Measurements from ENCODE around the gene SARS2.
"Not testable (repeated sequence)": the region's sequence is repeated elsewhere in the genome, so short reads cannot be mapped to it uniquely, and the experiment has no call there.

SARS2 gene, protein sequence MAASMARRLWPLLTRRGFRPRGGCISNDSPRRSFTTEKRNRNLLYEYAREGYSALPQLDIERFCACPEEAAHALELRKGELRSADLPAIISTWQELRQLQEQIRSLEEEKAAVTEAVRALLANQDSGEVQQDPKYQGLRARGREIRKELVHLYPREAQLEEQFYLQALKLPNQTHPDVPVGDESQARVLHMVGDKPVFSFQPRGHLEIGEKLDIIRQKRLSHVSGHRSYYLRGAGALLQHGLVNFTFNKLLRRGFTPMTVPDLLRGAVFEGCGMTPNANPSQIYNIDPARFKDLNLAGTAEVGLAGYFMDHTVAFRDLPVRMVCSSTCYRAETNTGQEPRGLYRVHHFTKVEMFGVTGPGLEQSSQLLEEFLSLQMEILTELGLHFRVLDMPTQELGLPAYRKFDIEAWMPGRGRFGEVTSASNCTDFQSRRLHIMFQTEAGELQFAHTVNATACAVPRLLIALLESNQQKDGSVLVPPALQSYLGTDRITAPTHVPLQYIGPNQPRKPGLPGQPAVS

DNA sequence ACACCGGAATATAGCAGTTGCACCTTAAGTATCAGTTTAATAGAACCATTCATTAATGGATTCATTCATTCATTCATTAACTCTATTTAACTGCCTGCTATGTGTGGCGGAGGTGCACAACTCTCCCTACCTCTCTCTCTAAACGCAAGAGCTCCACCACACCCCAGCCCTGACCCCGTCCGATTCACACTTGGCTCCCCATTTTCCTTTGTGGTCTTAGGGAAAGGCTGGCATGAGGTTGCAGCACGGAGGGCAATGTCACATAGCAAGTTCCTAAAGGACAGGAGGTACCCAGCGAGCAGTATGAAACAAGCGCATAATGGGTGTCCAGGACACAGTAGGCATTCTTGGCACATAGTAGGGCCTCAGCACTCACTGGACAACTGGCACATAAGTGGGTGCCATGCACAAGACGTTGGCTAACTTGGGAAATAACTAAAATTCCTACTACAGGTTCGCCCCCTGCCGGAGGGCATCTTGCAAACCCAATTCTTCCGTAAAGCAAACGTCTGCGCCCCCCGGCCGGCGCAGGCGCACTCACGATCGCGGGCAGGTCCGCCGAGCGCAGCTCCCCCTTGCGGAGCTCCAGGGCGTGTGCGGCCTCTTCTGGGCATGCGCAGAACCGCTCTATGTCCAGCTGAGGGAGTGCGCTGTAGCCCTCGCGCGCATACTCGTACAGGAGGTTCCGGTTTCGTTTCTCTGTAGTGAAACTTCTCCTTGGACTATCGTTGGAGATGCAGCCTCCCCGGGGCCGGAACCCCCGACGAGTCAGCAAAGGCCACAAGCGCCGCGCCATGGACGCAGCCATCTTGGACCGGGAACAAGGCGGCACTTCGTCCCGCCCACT, at the start of gene SARS2:
TSS of gene SARS2 (minus strand) at position 835 of the 847 bp plus-strand sequence. CDS start at position 808, 27 bp downstream.
- Mint-ChIP-seq H3K4me1 (peaks cover 23% of the 10 kb centered on the region), H3K9me3 (peaks cover 2% of the 10 kb centered on the region), H3K36me3 (peaks cover 19% of the 10 kb centered on the region), H3K27ac (peak within 1 kb of the TSS; percentile 97), H3K4me3 (peak within 1 kb of the TSS; percentile 96), H3K27me3 (no peaks in the 10 kb centered on the region)
- peak; percentile 49 for ATAC-seq (ENCODE audit: low read depth)
- DNase-seq (ENCODE audit: low spot score in 2 of 2): peak; percentile 97 to 98

DNA sequence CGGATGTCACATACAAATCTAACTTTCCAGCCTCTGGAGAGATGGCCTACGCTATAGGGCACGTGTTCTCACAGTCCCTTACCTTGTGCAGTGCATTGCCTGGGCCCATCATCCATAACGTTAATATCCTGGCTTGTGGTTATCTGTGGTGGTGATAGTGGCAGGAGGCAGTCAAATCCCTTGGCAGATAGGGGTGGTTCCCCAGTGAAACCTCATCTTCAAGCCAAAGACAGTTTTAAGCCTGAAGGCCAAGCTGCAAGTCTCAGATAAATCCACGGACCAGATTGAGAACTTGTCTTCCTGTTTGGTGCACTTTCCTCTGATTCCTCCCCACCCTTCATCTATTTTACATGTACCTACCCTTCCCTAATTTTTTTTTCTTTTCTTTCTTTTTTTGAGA, 49.2 kb upstream of the SARS2 start:
- Mint-ChIP-seq H3K27ac (no peak overlapping the region), H3K27me3 (peaks cover 21% of the 10 kb centered on the region), H3K9me3 (no peaks in the 10 kb centered on the region), H3K4me3 (no peak overlapping the region), H3K4me1 (peaks cover 8% of the 10 kb centered on the region), H3K36me3 (peaks cover 4% of the 10 kb centered on the region)
- DNase-seq (ENCODE audit: low spot score in 2 of 2) (no peak), ATAC-seq (ENCODE audit: low read depth) (no peak)

- peaks cover 27% of the 10 kb centered on the region for H3K27me3 Mint-ChIP-seq
- H3K27ac Mint-ChIP-seq: no peak overlapping the region
- no peaks in the 10 kb centered on the region for H3K9me3 Mint-ChIP-seq
- peaks cover 4% of the 10 kb centered on the region for H3K36me3 Mint-ChIP-seq
- no peak overlapping the region for H3K4me3 Mint-ChIP-seq
- DNase-seq (ENCODE audit: low spot score in 2 of 2): no peak
- H3K4me1 Mint-ChIP-seq: peaks cover 8% of the 10 kb centered on the region
- no peak for ATAC-seq (ENCODE audit: low read depth)
Measured at GRCh38 chr19:38978326-38978689, 47.7 kb upstream of the SARS2 start.

DNA sequence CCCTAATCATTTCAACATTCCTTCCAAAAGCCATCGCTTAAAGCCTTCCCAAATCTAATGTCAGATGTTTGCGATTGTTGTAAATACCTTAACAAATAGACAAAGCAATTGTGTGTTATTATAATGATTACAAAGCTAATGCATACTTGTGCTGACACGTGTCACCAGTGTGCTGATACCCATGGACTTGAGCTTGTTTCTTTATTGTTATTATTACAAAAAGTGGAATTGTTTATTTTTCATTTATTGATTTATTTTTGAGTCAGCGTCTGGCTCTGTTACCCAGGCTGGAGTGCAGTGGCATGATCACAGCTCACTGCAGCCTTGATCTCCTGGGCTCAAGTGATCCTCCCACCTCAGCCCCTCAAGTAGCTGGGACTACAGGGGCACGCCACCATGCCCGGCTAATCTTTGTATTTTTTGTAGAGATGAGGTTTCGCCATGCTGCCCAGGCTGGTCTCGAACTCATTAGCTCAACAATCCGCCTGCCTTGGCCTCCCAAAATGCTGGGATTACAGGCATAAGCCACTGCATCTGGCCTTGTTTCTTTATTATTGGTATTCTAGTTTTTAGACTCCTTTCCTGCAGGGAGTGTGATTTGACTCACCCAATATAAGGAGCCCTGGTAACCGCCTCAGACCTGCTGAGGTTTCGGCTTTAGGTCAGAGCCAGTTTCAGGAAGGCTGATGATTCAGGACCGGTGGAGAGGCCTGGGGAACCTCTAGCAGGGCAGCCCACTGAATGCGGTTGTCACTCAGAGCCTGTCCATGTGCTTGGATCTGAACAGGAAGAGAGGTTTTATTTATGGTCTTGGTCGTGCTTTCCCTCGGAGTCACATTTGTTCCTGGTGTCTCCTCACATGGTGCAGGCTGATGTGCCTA, 47.1 kb upstream of the SARS2 start:
- Mint-ChIP-seq H3K27ac (no peak overlapping the region), H3K36me3 (peaks cover 4% of the 10 kb centered on the region), H3K4me1 (peaks cover 8% of the 10 kb centered on the region), H3K9me3 (no peaks in the 10 kb centered on the region), H3K27me3 (peaks cover 27% of the 10 kb centered on the region), H3K4me3 (no peak overlapping the region)
- DNase-seq (ENCODE audit: low spot score in 2 of 2) (no peak), ATAC-seq (ENCODE audit: low read depth) (no peak)

DNA sequence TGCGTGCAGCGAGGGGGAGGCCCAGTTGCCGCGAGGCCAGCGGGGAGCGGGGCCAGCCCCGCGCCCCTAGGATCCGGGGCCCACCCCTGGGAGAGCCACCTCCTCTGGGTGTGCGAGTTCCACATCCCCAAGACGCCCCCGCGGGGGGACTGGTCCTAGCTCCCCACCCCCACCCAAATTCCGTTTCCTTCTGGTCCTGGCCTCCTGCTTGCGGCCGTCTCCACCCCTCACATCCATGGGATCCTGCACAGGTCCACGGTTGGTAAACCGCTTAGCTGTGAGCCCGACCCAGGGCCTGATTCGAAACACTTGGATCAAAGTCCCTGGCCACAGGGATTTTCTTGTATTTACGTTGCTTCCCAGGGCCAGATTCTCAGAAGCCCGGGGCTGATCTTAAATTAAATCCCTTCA, 45.3 kb upstream of the SARS2 start:
- Mint-ChIP-seq H3K9me3 (no peaks in the 10 kb centered on the region), H3K27me3 (peaks cover 27% of the 10 kb centered on the region), H3K4me1 (peaks cover 8% of the 10 kb centered on the region), H3K4me3 (peak overlapping the region; percentile 63), H3K36me3 (peaks cover 4% of the 10 kb centered on the region), H3K27ac (no peak overlapping the region)
- ATAC-seq (ENCODE audit: low read depth) (no peak), DNase-seq (ENCODE audit: low spot score in 2 of 2) (no peak)

DNA sequence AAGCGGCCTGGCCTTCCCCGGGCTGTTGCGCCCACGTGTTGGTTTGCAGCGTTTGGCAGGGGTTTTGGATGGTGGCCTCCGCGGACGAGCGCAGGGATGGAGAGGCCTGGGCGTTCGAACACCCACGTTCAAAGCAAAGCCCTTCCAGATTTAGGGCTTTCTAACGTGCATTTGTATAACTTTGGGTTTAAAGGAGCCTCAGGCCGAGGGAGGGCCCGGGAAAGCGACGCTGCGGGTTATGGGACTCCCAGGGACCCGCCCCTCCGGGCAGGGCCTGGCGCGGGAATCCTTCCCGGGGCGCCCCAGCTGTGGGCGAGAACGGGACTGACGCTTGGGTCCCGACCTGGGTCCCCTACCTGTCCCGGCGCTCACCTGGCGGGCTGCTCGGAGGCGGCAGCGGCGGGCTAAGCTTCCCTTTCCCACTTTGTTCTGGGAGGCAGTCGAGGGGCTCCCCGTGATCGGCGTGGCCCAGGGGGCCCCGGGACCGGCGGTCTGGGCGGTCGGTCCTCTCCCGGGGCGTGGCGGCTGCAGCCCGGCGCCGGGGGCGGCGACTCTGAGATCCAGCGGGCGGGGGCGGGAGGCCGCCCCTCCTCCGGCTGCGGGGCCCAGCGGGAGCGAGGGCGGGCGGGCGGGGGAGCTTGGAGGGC, 44.8 kb upstream of the SARS2 start, which contains the start of gene FBXO17:
TSS of gene FBXO17 (minus strand) at position 529 of the 647 bp plus-strand sequence. CDS start 25,423 bp downstream, outside the sequence.
- Mint-ChIP-seq H3K9me3 (no peaks in the 10 kb centered on the region), H3K4me1 (peaks cover 8% of the 10 kb centered on the region), H3K36me3 (peaks cover under 1% of the 10 kb centered on the region), H3K27me3 (peaks cover 24% of the 10 kb centered on the region), H3K4me3 (peak within 1 kb of the TSS; percentile 63), H3K27ac (no peak within 1 kb of the TSS)
- ATAC-seq (ENCODE audit: low read depth) (no peak), DNase-seq (ENCODE audit: low spot score in 2 of 2) (peak in 1 of 2 donors; percentile 19)

GRCh38 chr19:38974624-38975213, 44.2 kb upstream of the SARS2 start:
- H3K9me3 Mint-ChIP-seq: no peaks in the 10 kb centered on the region
- H3K27me3 Mint-ChIP-seq: peaks cover 22% of the 10 kb centered on the region
- no peaks in the 10 kb centered on the region for H3K36me3 Mint-ChIP-seq
- ATAC-seq (ENCODE audit: low read depth): no peak
- no peak overlapping the region for H3K27ac Mint-ChIP-seq
- no peak for DNase-seq (ENCODE audit: low spot score in 2 of 2)
- H3K4me3 Mint-ChIP-seq: peak overlapping the region; percentile 62
- peaks cover 8% of the 10 kb centered on the region for H3K4me1 Mint-ChIP-seq

DNA sequence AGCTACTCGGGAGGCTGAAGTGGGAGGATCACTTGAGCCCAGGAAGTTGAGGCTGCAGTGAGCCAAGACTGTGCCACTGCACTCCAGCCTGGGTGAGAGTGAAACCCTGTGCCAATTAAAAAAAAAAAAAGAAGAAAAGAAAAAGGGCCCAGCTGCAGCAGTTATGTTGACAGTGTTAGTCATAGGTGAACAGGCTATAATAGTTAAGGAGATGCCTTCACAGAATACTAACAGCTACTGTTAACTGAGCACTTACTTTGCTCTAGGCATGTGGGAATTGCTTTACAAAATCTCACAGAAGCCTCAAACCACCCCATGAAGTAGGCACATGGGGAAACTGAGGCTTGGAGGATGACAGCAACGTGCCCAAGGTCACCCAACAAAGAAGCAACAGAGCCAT, 41.1 kb upstream of the SARS2 start:
- Mint-ChIP-seq H3K27ac (no peak overlapping the region), H3K4me3 (no peak overlapping the region), H3K27me3 (peaks cover 16% of the 10 kb centered on the region), H3K36me3 (no peaks in the 10 kb centered on the region), H3K9me3 (no peaks in the 10 kb centered on the region), H3K4me1 (peaks cover 7% of the 10 kb centered on the region)
- no peak for ATAC-seq (ENCODE audit: low read depth)
- no peak for DNase-seq (ENCODE audit: low spot score in 2 of 2)

GRCh38 chr19:38970664-38971532, 40.3 kb upstream of the SARS2 start:
- H3K9me3 Mint-ChIP-seq: no peaks in the 10 kb centered on the region
- DNase-seq (ENCODE audit: low spot score in 2 of 2) (no peak), ATAC-seq (ENCODE audit: low read depth) (no peak)
- H3K4me3 Mint-ChIP-seq: no peak overlapping the region
- peaks cover 10% of the 10 kb centered on the region for H3K27me3 Mint-ChIP-seq
- H3K36me3 Mint-ChIP-seq: no peaks in the 10 kb centered on the region
- no peak overlapping the region for H3K27ac Mint-ChIP-seq
- H3K4me1 Mint-ChIP-seq: peaks cover under 1% of the 10 kb centered on the region

DNA sequence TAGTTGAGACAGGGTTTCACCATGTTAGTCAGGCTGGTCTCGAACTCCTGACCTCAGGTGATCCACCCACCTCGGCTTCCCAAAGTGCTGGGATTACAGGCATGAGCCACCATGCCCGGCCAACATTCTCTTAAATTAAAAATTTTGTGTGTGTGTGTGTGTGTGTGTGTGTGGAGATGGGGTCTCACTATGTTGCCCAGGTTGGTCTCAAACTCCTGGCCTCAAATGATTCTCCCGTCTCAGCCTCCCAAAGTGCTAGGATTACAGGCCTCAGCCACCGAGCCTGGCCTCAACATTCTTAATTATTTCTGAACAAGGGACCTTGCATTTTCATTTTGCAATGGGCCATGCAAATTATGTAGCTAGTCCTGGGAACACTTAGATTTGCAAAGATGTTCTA, 35.6 kb upstream of the SARS2 start:
- not testable (repeated sequence) for DNase-seq (ENCODE audit: low spot score in 2 of 2); H3K4me1 Mint-ChIP-seq; ATAC-seq (ENCODE audit: low read depth); H3K27ac Mint-ChIP-seq; H3K4me3 Mint-ChIP-seq; H3K9me3 Mint-ChIP-seq; H3K27me3 Mint-ChIP-seq; H3K36me3 Mint-ChIP-seq

GRCh38 chr19:38964738-38965137, 34.2 kb upstream of the SARS2 start:
- H3K27me3 Mint-ChIP-seq: peaks cover 2% of the 10 kb centered on the region
- no peak overlapping the region for H3K27ac Mint-ChIP-seq
- DNase-seq (ENCODE audit: low spot score in 2 of 2) (no peak), ATAC-seq (ENCODE audit: low read depth) (no peak)
- no peaks in the 10 kb centered on the region for H3K4me1 Mint-ChIP-seq
- H3K4me3 Mint-ChIP-seq: no peak overlapping the region
- no peaks in the 10 kb centered on the region for H3K36me3 Mint-ChIP-seq
- H3K9me3 Mint-ChIP-seq: no peaks in the 10 kb centered on the region

GRCh38 chr19:38959618-38960017, 29.1 kb upstream of the SARS2 start:
- Mint-ChIP-seq H3K4me1 (no peaks in the 10 kb centered on the region), H3K4me3 (no peak overlapping the region), H3K36me3 (no peaks in the 10 kb centered on the region), H3K27ac (no peak overlapping the region), H3K9me3 (no peaks in the 10 kb centered on the region), H3K27me3 (peaks cover 2% of the 10 kb centered on the region)
- DNase-seq (ENCODE audit: low spot score in 2 of 2) (no peak), ATAC-seq (ENCODE audit: low read depth) (no peak)
